Ascending aorta (tissue), 2 donors: ENCODE data around the gene DCAF12. TPM values are rescaled to one million over a fixed set of nuclear protein-coding genes. Genes with fewer than 3 reads are reported as not detected.

Experiments
- DNase-seq, 2 donors: peaks; one replicate each; pipeline ENCODE4 v3.0.0-alpha.2; 2019; ENCODE audit warnings: low spot score in 2 of 2
- H3K27ac ChIP-seq, 2 donors: fragments of 200-600 bp; sonication (generic); one replicate each; pipeline ENCODE4 v1.5.1; 2016 to 2017; ENCODE audit warnings: mild to moderate bottlenecking in 1 of 2
- H3K27me3 ChIP-seq: fragments of 200-600 bp; sonication (generic); one replicate; pipeline ENCODE4 v1.5.1; 2017
- H3K36me3 ChIP-seq, 2 donors: fragments of 200-600 bp; sonication (generic); one replicate each; pipeline ENCODE4 v1.5.1; 2016
- H3K4me1 ChIP-seq, 2 donors: fragments of 200-600 bp; sonication (generic); one replicate each; pipeline ENCODE4 v1.5.1; 2016 to 2017; ENCODE audit warnings: mild to moderate bottlenecking in 1 of 2
- H3K4me3 ChIP-seq, 2 donors: fragments of 200-600 bp; sonication (generic); one replicate each; pipeline ENCODE4 v1.5.1; 2016 to 2017; ENCODE audit warnings: mild to moderate bottlenecking in 1 of 2
- H3K9me3 ChIP-seq, 2 donors: fragments of 200-600 bp; sonication (generic); one replicate each; pipeline ENCODE4 v1.5.1; 2016
- intact Hi-C: fragments of 100-400 bp; cut with DNase I; formaldehyde crosslinking; loops from one replicate; pipeline ENCODE4 v1.15.1; 2023
- total RNA-seq: library from RNA; depleted of rRNA; stranded (reverse); fragments of >200 nt; gene quantifications from one replicate; pipeline ENCODE4 v1.1.0, GENCODE V29; 2016
- TF ChIP-seq, protein P1 (sequence below), 3 experiments: fragments of 200-600 bp in 2 of 3; fragments of 450-650 bp in 1 of 3; sonication (generic) in 2 of 3; IDR thresholded peaks; one replicate each; pipeline ENCODE4 v1.5.1; 2016 to 2019; ENCODE audit warnings: antibody characterized with exemption in 3 of 3, mild to moderate bottlenecking in 1 of 3, moderate library complexity in 1 of 3

Gene DCAF12
- total RNA-seq, 1 donor from 2014 or later, result 27.5 TPM

- no peaks in the 10 kb centered on the region for H3K9me3 ChIP-seq
- TF ChIP-seq, protein P1, sequence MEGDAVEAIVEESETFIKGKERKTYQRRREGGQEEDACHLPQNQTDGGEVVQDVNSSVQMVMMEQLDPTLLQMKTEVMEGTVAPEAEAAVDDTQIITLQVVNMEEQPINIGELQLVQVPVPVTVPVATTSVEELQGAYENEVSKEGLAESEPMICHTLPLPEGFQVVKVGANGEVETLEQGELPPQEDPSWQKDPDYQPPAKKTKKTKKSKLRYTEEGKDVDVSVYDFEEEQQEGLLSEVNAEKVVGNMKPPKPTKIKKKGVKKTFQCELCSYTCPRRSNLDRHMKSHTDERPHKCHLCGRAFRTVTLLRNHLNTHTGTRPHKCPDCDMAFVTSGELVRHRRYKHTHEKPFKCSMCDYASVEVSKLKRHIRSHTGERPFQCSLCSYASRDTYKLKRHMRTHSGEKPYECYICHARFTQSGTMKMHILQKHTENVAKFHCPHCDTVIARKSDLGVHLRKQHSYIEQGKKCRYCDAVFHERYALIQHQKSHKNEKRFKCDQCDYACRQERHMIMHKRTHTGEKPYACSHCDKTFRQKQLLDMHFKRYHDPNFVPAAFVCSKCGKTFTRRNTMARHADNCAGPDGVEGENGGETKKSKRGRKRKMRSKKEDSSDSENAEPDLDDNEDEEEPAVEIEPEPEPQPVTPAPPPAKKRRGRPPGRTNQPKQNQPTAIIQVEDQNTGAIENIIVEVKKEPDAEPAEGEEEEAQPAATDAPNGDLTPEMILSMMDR (IDR thresholded peaks at IDR 0.05), result no peak
- no peak for DNase-seq
- no peaks in the 10 kb centered on the region for H3K27me3 ChIP-seq
- no peaks in the 10 kb centered on the region for H3K36me3 ChIP-seq
- intact Hi-C loops, result no loop called here
- no peak overlapping the region for H3K4me3 ChIP-seq
- no peaks in the 10 kb centered on the region for H3K4me1 ChIP-seq
- H3K27ac ChIP-seq, result no peak overlapping the region
Observed at GRCh38 chr9:34059954-34060353, 66.5 kb downstream of the DCAF12 start.

DNA sequence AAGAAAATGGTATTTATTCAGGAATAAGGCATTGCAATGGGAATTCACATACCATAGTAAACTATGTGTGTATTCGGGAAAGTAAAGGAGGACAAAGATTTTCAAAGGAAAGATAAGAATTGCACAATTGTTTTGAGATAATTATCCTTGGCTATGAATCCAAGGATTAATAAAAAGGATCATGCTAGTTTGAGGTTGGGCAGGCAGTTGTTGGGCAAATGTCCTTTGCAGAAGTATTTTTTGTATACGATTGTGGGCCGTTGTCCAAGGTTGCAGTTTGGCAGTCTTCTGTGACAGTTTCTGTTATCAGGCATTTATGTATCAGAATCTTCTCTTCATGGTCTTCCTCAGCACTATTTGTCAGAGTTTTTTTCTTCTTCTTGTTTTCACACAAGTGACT is 67.2 kb downstream of the DCAF12 start:
- Histone ChIP-seq H3K27me3 (no peaks in the 10 kb centered on the region), H3K4me1 (no peaks in the 10 kb centered on the region), H3K36me3 (no peaks in the 10 kb centered on the region), H3K9me3 (no peaks in the 10 kb centered on the region), H3K4me3 (no peak overlapping the region), H3K27ac (no peak overlapping the region)
- DNase-seq, result no peak
- intact Hi-C loops, result no loop called here
- TF ChIP-seq, protein P1 (IDR thresholded peaks at IDR 0.05), result no peak

DNA sequence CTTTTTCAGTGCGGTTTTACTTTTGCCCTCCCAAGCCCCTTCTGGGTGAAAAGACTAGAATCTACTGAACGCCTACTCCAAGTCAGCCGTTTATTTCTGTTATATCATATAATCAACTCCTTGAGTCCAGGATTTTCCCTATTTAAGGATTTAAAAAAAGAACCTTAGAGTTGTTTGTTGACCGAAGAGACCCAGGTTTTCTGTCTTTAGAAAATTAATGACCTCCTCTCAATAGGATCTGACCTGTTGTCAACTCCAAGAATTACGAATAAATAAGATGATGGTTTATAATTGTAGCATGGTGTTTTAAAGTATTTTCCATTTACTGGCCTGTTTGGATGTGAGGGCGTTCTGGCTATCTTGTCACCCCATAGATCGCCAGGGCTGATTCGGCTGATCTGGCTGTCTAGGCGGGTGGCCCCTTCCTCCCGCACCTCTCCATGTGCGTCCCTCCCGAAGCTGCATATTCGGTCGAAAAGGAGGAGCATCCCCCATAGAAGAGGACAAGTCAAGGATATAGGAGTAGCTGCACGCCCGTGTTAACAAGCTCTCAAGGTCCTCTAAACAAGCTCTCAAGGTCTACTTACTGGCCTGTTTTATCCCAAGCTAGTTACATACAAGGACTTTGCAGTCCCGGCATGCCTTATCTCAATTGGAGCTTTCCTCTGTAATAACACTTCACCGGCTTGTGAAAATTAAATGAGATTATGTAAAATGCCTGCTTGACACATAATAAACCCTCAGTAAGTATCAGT is 76.7 kb downstream of the DCAF12 start:
- peak in 1 of 2 donors; percentile 62 for DNase-seq
- Histone ChIP-seq H3K4me1 (peaks cover 6 to 9% of the 10 kb centered on the region in 2 donors), H3K27ac (peak overlapping the region; percentile 85 to 95), H3K4me3 (peak overlapping the region; percentile 95 to 98), H3K36me3 (no peaks in the 10 kb centered on the region), H3K27me3 (no peaks in the 10 kb centered on the region), H3K9me3 (no peaks in the 10 kb centered on the region)
- TF ChIP-seq, protein P1 (IDR thresholded peaks at IDR 0.05), result no peak
- intact Hi-C loops, result loop anchor here (1.0 to 10.0 kb wide), 9 partner anchors 23 to 1112 kb away; partner anchors contain the start of genes DCAF12, DNAI1, FAM219A and KIF24

DNA sequence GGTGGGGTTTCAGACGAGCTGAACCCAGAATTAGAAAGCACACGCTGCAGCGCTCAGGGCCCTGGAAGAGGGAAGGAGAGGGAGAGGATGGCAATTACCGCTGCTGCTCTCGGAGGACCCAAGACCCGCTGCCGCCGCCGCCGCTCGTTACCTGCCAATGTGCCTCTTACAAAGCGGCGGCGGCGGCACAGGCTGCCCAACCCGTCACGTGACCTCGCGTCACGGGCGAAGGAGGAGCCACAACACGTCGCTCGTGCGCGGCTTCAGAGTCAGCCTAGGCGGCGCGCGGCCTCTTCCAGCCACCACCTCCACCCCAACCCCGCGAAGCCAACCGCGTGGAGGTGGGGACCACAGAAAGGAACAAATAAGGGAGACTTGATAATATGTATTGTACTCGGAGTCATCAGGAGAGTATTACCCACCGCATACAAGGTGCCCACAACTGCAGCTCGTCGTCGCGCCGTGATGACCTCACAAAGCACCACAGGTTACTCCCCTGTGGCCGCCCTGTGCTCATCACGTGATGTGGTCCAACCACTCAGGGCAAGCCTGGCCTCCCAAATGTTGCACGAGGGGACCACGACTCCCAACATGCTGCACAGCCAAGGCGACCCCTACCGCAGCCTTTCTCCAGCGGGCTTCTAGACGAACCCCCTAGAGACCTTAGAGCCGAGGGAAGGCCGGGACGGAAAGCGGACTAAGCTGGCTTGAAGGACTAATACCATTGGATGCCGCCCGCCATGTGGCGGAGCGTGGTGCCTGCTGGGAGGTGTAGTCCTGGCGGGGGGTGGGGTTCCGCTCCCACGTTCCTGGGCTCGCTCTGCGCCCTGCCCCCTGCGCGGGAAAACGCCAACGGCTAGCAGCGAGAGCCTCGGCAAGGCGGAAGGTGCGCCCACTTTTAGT is 77.5 kb downstream of the DCAF12 start, which contains the start of gene UBAP2:
UBAP2 (minus strand) TSS at position 161 of the 903 bp plus-strand sequence. CDS start 31,739 bp downstream, outside the sequence.
- TF ChIP-seq, protein P1 (IDR thresholded peaks at IDR 0.05), result no peak
- no peaks in the 10 kb centered on the region for H3K9me3 ChIP-seq
- peak within 1 kb of the TSS; percentile 95 to 98 for H3K4me3 ChIP-seq
- no peaks in the 10 kb centered on the region for H3K36me3 ChIP-seq
- DNase-seq, result peak; percentile 94 to 98
- intact Hi-C loops, result loop anchor here (2.0 to 10.0 kb wide), 8 partner anchors 24 to 1113 kb away; partner anchors contain the start of genes DNAI1, FAM219A, KIF24 and NUDT2
- no peaks in the 10 kb centered on the region for H3K27me3 ChIP-seq
- peaks cover 6 to 9% of the 10 kb centered on the region in 2 donors for H3K4me1 ChIP-seq
- H3K27ac ChIP-seq, result peak within 1 kb of the TSS; percentile 85 to 95

DNA sequence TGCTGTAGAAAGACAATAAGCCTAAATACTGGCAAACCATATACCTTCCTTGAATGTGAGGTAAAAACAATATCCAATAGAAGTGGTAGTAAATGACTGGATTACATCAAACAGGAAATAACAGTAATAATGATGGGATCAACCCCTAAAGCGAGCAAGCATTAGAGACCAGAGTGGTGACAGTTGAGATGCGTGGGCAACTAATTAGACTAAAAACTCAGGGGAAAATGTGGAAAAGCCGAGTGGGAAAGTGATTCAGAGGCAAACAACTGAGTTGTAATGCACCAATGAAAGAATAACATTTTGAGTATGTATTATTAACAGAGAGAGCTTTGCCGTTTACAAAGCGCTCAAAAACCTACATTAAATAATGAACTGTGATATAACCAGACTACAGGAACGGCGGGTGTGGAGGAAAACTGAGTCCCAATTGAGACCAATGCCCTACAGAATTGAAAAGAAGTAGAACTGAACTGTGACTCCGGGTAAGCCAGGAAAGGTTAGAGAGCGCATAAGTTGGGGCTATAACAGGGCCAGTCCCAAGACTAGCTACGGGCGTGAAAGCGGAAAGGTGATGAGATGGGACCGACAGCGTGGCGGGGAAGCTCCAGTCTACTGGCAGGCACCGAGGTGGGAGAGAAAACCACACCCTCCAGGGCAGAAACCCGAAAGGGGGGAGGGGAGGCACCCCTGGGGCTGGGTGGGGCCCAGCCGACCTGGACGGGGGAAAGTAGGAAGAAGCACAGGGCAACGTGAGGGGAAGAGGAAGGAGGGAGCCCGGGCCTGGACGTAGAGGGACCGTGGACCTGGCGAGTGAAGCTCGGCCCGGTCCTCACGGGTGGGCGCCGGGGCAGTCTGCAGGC is 78.4 kb downstream of the DCAF12 start:
- Histone ChIP-seq H3K27ac (peak overlapping the region; percentile 85 to 95), H3K36me3 (no peaks in the 10 kb centered on the region), H3K27me3 (no peaks in the 10 kb centered on the region), H3K4me1 (peaks cover 6 to 9% of the 10 kb centered on the region in 2 donors), H3K9me3 (no peaks in the 10 kb centered on the region), H3K4me3 (peak overlapping the region; percentile 95 to 98)
- peak; percentile 14 to 62 for DNase-seq
- TF ChIP-seq, protein P1 (IDR thresholded peaks at IDR 0.05), result no peak
- intact Hi-C loops, result loop anchor here (2.0 to 10.0 kb wide), 8 partner anchors 25 to 1114 kb away; partner anchors contain the start of genes DNAI1, FAM219A, KIF24 and NUDT2
